PC-3 (cell line): ENCODE results near the gene FGFR3. TPM values are rescaled to one million over a fixed set of nuclear protein-coding genes. Genes with fewer than 3 reads are reported as not detected.

ENCODE experiments used
- ATAC-seq: fragments of 200-7000 bp; cut with Tn5 transposase; 2 replicates; pipeline ENCODE4 v1.9.1; 2020; ENCODE audit warnings: mild to moderate bottlenecking, moderate library complexity
- BruUV-seq: library from RNA; stranded (reverse); fragments of 400-500 nt; replicated peaks from 2 replicates; lab custom pipeline; 2021; lab: Mats Ljungman, UMichigan
- CTCF ChIA-PET: fragments of 300-600 bp; sonication (Branson Sonifier 250); formaldehyde crosslinking; loops from one replicate; lab custom pipeline; 2022; ENCODE audit warnings: antibody characterized with exemption; lab: Charles Lee
- POLR2A ChIA-PET: fragments of 300-600 bp; sonication (Branson Sonifier 250); formaldehyde crosslinking; loops from one replicate; lab custom pipeline; 2022; ENCODE audit warnings: antibody characterized with exemption; ENCODE audit not compliant: unreplicated experiment; lab: Charles Lee
- DNase-seq: peaks from one replicate; pipeline ENCODE4 v3.0.0-alpha.2; 2015
- H2AFZ ChIP-seq: fragments of 300-600 bp; sonication (generic); 2 replicates; pipeline ENCODE4 v1.6.0; 2016; ENCODE audit warnings: antibody characterized with exemption, low read length
- H3F3A ChIP-seq: fragments of 300-600 bp; sonication (generic); one replicate; pipeline ENCODE4 v1.6.0; 2017; ENCODE audit warnings: antibody characterized with exemption, low read length, control low read depth, mild to moderate bottlenecking; ENCODE audit not compliant: unreplicated experiment
- H3K27ac ChIP-seq: fragments of 300-600 bp; sonication (generic); 2 replicates; pipeline ENCODE4 v1.5.1; 2016; ENCODE audit warnings: mild to moderate bottlenecking, low read length
- H3K27me3 ChIP-seq: fragments of 300-600 bp; sonication (generic); 2 replicates; pipeline ENCODE4 v1.6.1; 2016; ENCODE audit warnings: low read length, mixed read lengths
- H3K36me3 ChIP-seq: fragments of 300-600 bp; sonication (generic); 2 replicates; pipeline ENCODE4 v1.6.1; 2016; ENCODE audit warnings: low read depth, mixed run types, low read length, mixed read lengths
- H3K4me1 ChIP-seq: fragments of 300-600 bp; sonication (generic); 2 replicates; pipeline ENCODE4 v1.5.1; 2016; ENCODE audit warnings: low read length; ENCODE audit not compliant: insufficient read depth
- H3K4me2 ChIP-seq: fragments of 300-600 bp; sonication (generic); 2 replicates; pipeline ENCODE4 v1.6.0; 2016; ENCODE audit warnings: low read length
- H3K4me3 ChIP-seq: fragments of 300-600 bp; sonication (generic); 2 replicates; pipeline ENCODE4 v1.5.1; 2016; ENCODE audit warnings: mild to moderate bottlenecking, low read length, mixed read lengths
- H3K79me2 ChIP-seq: fragments of 300-600 bp; sonication (generic); 2 replicates; pipeline ENCODE4 v1.6.1; 2017; ENCODE audit warnings: low read length, mixed read lengths
- H3K9ac ChIP-seq: fragments of 300-600 bp; sonication (generic); 2 replicates; pipeline ENCODE4 v1.6.0; 2016; ENCODE audit warnings: mild to moderate bottlenecking, low read length
- H3K9me2 ChIP-seq: fragments of 300-600 bp; sonication (generic); replicated peaks from 2 replicates; pipeline ENCODE4 v1.6.1; 2016; ENCODE audit warnings: mixed run types, low read length, mixed read lengths
- H3K9me3 ChIP-seq: fragments of 300-600 bp; sonication (generic); 2 replicates; pipeline ENCODE4 v1.6.1; 2016; ENCODE audit warnings: low read length, mixed read lengths
- H4K20me1 ChIP-seq: fragments of 300-600 bp; sonication (generic); 2 replicates; pipeline ENCODE4 v1.6.1; 2016; ENCODE audit warnings: low read length, mixed read lengths
- CTCF ChIP-seq: fragments of 300-600 bp; sonication (generic); conservative IDR thresholded peaks from 2 replicates; pipeline ENCODE4 v1.5.1; 2017; ENCODE audit warnings: antibody characterized with exemption, low read depth, mild to moderate bottlenecking, low read length
- EZH2 ChIP-seq: fragments of 300-600 bp; sonication (generic); IDR thresholded peaks from one replicate; pipeline ENCODE4 v1.6.1; 2017; ENCODE audit warnings: antibody characterized with exemption, mild to moderate bottlenecking, low read length; ENCODE audit not compliant: unreplicated experiment
- EZH2phosphoT487 ChIP-seq: fragments of 300-600 bp; sonication (generic); IDR thresholded peaks from 2 replicates; pipeline ENCODE4 v1.6.1; 2018; ENCODE audit warnings: mild to moderate bottlenecking, antibody characterized with exemption, low read length, borderline replicate concordance
- intact Hi-C: fragments of 100-400 bp; cut with micrococcal nuclease; formaldehyde crosslinking; loops from 2 replicates; pipeline ENCODE4 v1.9.0; 2023
- total RNA-seq: library from RNA; depleted of rRNA; stranded (reverse); fragments of >200 nt; gene quantifications from 2 replicates; pipeline ENCODE4 v1.2.3, GENCODE V29; 2014

FGFR3 gene
- total RNA-seq, 1 experiment from 2014 or later, result 0.11 TPM

GRCh38 chr4:1815096-1815996 lies 22.3 kb downstream of the FGFR3 start:
- BruUV-seq, result no TSS peak
- H3K9ac ChIP-seq, result no peak overlapping the region
- ChIA-PET CTCF (no interaction called here), POLR2A (no interaction called here)
- H3K79me2 ChIP-seq, result no peaks in the 10 kb centered on the region
- ATAC-seq (no peak), DNase-seq (no peak)
- no peaks in the 10 kb centered on the region for H3F3A ChIP-seq
- H3K4me3 ChIP-seq, result no peak overlapping the region
- no peaks in the 10 kb centered on the region for H3K4me1 ChIP-seq
- no peak for TF ChIP-seq CTCF
- TF ChIP-seq EZH2, result no peak
- TF ChIP-seq EZH2phosphoT487, result no peak
- H3K36me3 ChIP-seq, result peaks cover 22% of the 10 kb centered on the region; the same call in 1 of the 2 replicates
- intact Hi-C loops, result no loop called here
- no peaks in the 10 kb centered on the region for H3K9me3 ChIP-seq
- H4K20me1 ChIP-seq, result no peaks in the 10 kb centered on the region
- no peaks in the 10 kb centered on the region for H3K27me3 ChIP-seq
- no peak overlapping the region for H3K27ac ChIP-seq
- no peak overlapping the region for H3K4me2 ChIP-seq
- no peaks in the 10 kb centered on the region for H3K9me2 ChIP-seq
- no peak overlapping the region for H2AFZ ChIP-seq

- H3K27me3 ChIP-seq, result no peaks in the 10 kb centered on the region
- H4K20me1 ChIP-seq, result no peaks in the 10 kb centered on the region
- peaks cover 23% of the 10 kb centered on the region; the same call in 1 of the 2 replicates for H3K36me3 ChIP-seq
- no peak overlapping the region for H3K27ac ChIP-seq
- intact Hi-C loops, result no loop called here
- ChIA-PET CTCF (no interaction called here), POLR2A (no interaction called here)
- H3K4me2 ChIP-seq, result no peak overlapping the region
- H3K9me2 ChIP-seq, result no peaks in the 10 kb centered on the region
- H3K9me3 ChIP-seq, result no peaks in the 10 kb centered on the region
- H3K9ac ChIP-seq, result no peak overlapping the region
- no TSS peak for BruUV-seq
- H3F3A ChIP-seq, result no peaks in the 10 kb centered on the region
- no peak overlapping the region for H2AFZ ChIP-seq
- no peak for DNase-seq
- no peak for TF ChIP-seq CTCF
- TF ChIP-seq EZH2, result no peak
- H3K4me3 ChIP-seq, result no peak overlapping the region
- no peaks in the 10 kb centered on the region for H3K79me2 ChIP-seq
- ATAC-seq, result no peak
- no peaks in the 10 kb centered on the region for H3K4me1 ChIP-seq
Observed at GRCh38 chr4:1815997-1816860, 23.1 kb downstream of the FGFR3 start.
